Keratinocyte (primary cell): ENCODE data around the gene H19. TPM values are rescaled to one million over a fixed set of nuclear protein-coding genes. Genes with fewer than 3 reads are reported as not detected.

Experiments
- DNase-seq: peaks from one replicate; pipeline ENCODE4 v3.0.0-alpha.2; 2011; ENCODE audit warnings: low read depth, missing footprints, low spot score
- FAIRE-seq: peaks from 2 replicates; lab custom pipeline; 2011; peaks lifted over from hg19 to GRCh38; lab: Jason Lieb, UNC
- H2AFZ ChIP-seq: 2 replicates; pipeline ENCODE4 v1.6.0; 2012; ENCODE audit warnings: low read length, control low read depth, inconsistent platforms; ENCODE audit not compliant: control insufficient read depth
- H3K27ac ChIP-seq: 2 replicates; pipeline ENCODE4 v1.5.1; 2011; ENCODE audit warnings: low read length; ENCODE audit not compliant: control insufficient read depth, insufficient read depth
- H3K27me3 ChIP-seq: 3 replicates; pipeline ENCODE4 v1.6.0; 2011; ENCODE audit warnings: low read length; ENCODE audit not compliant: control insufficient read depth, insufficient read depth; ENCODE audit errors: extremely low read depth
- H3K36me3 ChIP-seq, 2 experiments: 2 replicates in 1 of 2; 3 replicates in 1 of 2; pipeline ENCODE4 v1.5.1; 2011; ENCODE audit warnings: low read length in 2 of 2, mild to moderate bottlenecking in 1 of 2; ENCODE audit not compliant: control insufficient read depth in 2 of 2, insufficient read depth in 2 of 2; ENCODE audit errors: extremely low read depth in 1 of 2
- H3K4me1 ChIP-seq: 3 replicates; pipeline ENCODE4 v1.5.1; 2011; ENCODE audit warnings: low read length; ENCODE audit not compliant: control insufficient read depth, insufficient read depth; ENCODE audit errors: extremely low read depth
- H3K4me2 ChIP-seq: 3 replicates; pipeline ENCODE4 v1.6.0; 2011; ENCODE audit warnings: low read depth, low read length; ENCODE audit not compliant: control insufficient read depth, insufficient read depth; ENCODE audit errors: extremely low read depth
- H3K4me3 ChIP-seq, 3 experiments: fragments of 200-600 bp in 1 of 3; sonication (generic) in 1 of 3; 2 replicates in 2 of 3; 3 replicates in 1 of 3; pipeline ENCODE4 v1.5.1; 2011 to 2016; ENCODE audit warnings: low read length in 3 of 3, mild to moderate bottlenecking in 3 of 3, control low read depth in 2 of 3, inconsistent platforms in 1 of 3, low read depth in 1 of 3, mixed read lengths in 1 of 3, mixed run types in 1 of 3, moderate library complexity in 1 of 3; ENCODE audit not compliant: control insufficient read depth in 2 of 3, insufficient read depth in 2 of 3; ENCODE audit errors: extremely low read depth in 1 of 3
- H3K79me2 ChIP-seq: 2 replicates; pipeline ENCODE4 v1.6.0; 2012; ENCODE audit warnings: low read length; ENCODE audit not compliant: control insufficient read depth, insufficient read depth
- H3K9ac ChIP-seq: 3 replicates; pipeline ENCODE4 v1.6.0; 2011; ENCODE audit warnings: low read length; ENCODE audit not compliant: control insufficient read depth, insufficient read depth; ENCODE audit errors: extremely low read depth
- H3K9me1 ChIP-seq: 3 replicates; pipeline ENCODE4 v1.6.0; 2011; ENCODE audit warnings: low read length; ENCODE audit not compliant: control insufficient read depth, insufficient read depth; ENCODE audit errors: extremely low read depth
- H3K9me3 ChIP-seq: 2 replicates; pipeline ENCODE4 v1.5.1; 2012; ENCODE audit warnings: low read depth, low read length; ENCODE audit not compliant: control insufficient read depth
- H4K20me1 ChIP-seq: 3 replicates; pipeline ENCODE4 v1.6.0; 2011; ENCODE audit warnings: low read length; ENCODE audit not compliant: control insufficient read depth, insufficient read depth; ENCODE audit errors: extremely low read depth
- EZH2 ChIP-seq: IDR thresholded peaks from one replicate; pipeline ENCODE4 v1.6.1; 2012; ENCODE audit warnings: inconsistent platforms, mild to moderate bottlenecking, low read length, moderate library complexity
- dilution Hi-C: fragments of 300-500 bp; cut with MboI; formaldehyde crosslinking; loops from one replicate; pipeline ENCODE4 v1.7.0; 2020; ENCODE audit warnings: low sequenced_read_pairs; ENCODE audit not compliant: extremely low pct_ligation_motif_present
- polyA plus RNA-seq, 5 experiments: library from polyadenylated mRNA; depleted of rRNA in 3 of 5; stranded (reverse) in 3 of 5; stranded (forward) in 1 of 5; unstranded in 1 of 5; fragments of >200 nt; gene quantifications; 1 replicate in 1 of 5; 2 replicates in 3 of 5; 3 replicates in 1 of 5; pipeline versions ENCODE4 v1.2.1 to v1.2.3, GENCODE V29; 2011 to 2012; ENCODE audit warnings: missing spikeins in 2 of 5, low read depth in 1 of 5, low replicate concordance in 1 of 5
- TF ChIP-seq, protein P1 (sequence below), 3 experiments: IDR thresholded peaks in 1 of 3; conservative IDR thresholded peaks in 1 of 3; optimal IDR thresholded peaks in 1 of 3; 2 replicates in 2 of 3; 3 replicates in 1 of 3; pipeline versions ENCODE3 to v1.5.1; 2011; ENCODE audit warnings: low read length in 3 of 3, mild to moderate bottlenecking in 3 of 3, moderate library complexity in 2 of 3, control low read depth in 1 of 3, inconsistent platforms in 1 of 3; ENCODE audit not compliant: insufficient read depth in 2 of 3; ENCODE audit errors: extremely low read depth in 1 of 3

H19 gene
- polyA plus RNA-seq, 1 donor (not counting 4 experiments of a cell fraction or from before 2014, with no cell fraction given) = 15.6 TPM

- H4K20me1 ChIP-seq = no peaks in the 10 kb centered on the region
- no peak overlapping the region for H3K27ac ChIP-seq
- no peaks in the 10 kb centered on the region for H3K79me2 ChIP-seq
- no peak overlapping the region for H3K4me2 ChIP-seq
- H3K9ac ChIP-seq = no peak overlapping the region
- no peaks in the 10 kb centered on the region for H3K9me3 ChIP-seq
- FAIRE-seq (no peak), DNase-seq (no peak)
- no peaks in the 10 kb centered on the region for H3K9me1 ChIP-seq
- no peaks in the 10 kb centered on the region for H3K36me3 ChIP-seq
- H3K4me1 ChIP-seq = no peaks in the 10 kb centered on the region
- no peak overlapping the region for H3K4me3 ChIP-seq
- H3K27me3 ChIP-seq = no peaks in the 10 kb centered on the region
- dilution Hi-C loops = no loop called here
- H2AFZ ChIP-seq = no peak overlapping the region
- TF ChIP-seq, protein P1, sequence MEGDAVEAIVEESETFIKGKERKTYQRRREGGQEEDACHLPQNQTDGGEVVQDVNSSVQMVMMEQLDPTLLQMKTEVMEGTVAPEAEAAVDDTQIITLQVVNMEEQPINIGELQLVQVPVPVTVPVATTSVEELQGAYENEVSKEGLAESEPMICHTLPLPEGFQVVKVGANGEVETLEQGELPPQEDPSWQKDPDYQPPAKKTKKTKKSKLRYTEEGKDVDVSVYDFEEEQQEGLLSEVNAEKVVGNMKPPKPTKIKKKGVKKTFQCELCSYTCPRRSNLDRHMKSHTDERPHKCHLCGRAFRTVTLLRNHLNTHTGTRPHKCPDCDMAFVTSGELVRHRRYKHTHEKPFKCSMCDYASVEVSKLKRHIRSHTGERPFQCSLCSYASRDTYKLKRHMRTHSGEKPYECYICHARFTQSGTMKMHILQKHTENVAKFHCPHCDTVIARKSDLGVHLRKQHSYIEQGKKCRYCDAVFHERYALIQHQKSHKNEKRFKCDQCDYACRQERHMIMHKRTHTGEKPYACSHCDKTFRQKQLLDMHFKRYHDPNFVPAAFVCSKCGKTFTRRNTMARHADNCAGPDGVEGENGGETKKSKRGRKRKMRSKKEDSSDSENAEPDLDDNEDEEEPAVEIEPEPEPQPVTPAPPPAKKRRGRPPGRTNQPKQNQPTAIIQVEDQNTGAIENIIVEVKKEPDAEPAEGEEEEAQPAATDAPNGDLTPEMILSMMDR (optimal IDR thresholded peaks at IDR 0.05 in 1 of 3, IDR thresholded peaks at IDR 0.05 in 1 of 3, conservative IDR thresholded peaks at IDR 0.05 in 1 of 3; ENCODE audit: extremely low read depth in 1 of 3, insufficient read depth in 2 of 3, low read length in 3 of 3) = no peak
- no peak for TF ChIP-seq EZH2
These were observed 648 bp upstream of the H19 start for GRCh38 chr11:1998290-1998689.

DNA sequence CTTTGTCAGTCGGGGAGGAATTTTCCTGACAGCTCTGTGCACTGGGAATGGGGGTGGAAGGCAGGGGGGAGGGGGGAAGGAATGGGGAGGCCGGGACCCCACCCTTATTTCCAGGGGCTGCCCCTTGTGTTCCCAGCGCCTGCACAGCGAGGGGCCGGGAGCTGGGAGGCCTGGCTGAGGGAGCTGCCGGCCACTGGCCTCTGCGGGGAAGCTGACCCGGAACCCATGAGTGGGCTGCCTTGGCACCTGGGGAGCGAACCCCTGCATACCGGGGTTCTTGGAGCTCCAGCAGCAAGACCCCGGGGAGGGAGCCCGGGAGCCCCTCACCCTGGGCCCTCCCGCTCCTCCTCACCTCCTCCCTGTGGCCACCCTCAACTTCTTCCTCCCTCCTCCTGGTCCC is 3.5 kb downstream of the H19 start:
- Histone ChIP-seq H3K79me2 (no peaks in the 10 kb centered on the region), H3K9me3 (no peaks in the 10 kb centered on the region), H3K4me2 (no peak overlapping the region), H2AFZ (no peak overlapping the region), H3K27me3 (no peaks in the 10 kb centered on the region), H3K4me1 (no peaks in the 10 kb centered on the region), H3K4me3 (no peak overlapping the region), H4K20me1 (no peaks in the 10 kb centered on the region), H3K36me3 (no peaks in the 10 kb centered on the region), H3K9ac (no peak overlapping the region), H3K9me1 (no peaks in the 10 kb centered on the region), H3K27ac (no peak overlapping the region)
- FAIRE-seq (no peak), DNase-seq (no peak)
- dilution Hi-C loops = no loop called here
- no peak for TF ChIP-seq EZH2
- TF ChIP-seq, protein P1 (optimal IDR thresholded peaks at IDR 0.05 in 1 of 3, IDR thresholded peaks at IDR 0.05 in 1 of 3, conservative IDR thresholded peaks at IDR 0.05 in 1 of 3; ENCODE audit: extremely low read depth in 1 of 3, insufficient read depth in 2 of 3, low read length in 3 of 3) = no peak
